Retina (tissue), 1 donor: ENCODE data around the gene QSER1.
"Not testable (repeated sequence)": the region's sequence is repeated elsewhere in the genome, so short reads cannot be mapped to it uniquely, and the experiment has no call there.

ENCODE experiments used
- DNase-seq: peaks from one replicate; pipeline ENCODE4 v3.0.0-alpha.2; 2016

The QSER1 gene

GRCh38 chr11:32937283-32937682 lies 44.7 kb downstream of the QSER1 start:
- not testable (repeated sequence) for DNase-seq

GRCh38 chr11:32939046-32939445 lies 46.4 kb downstream of the QSER1 start:
- DNase-seq: no peak

GRCh38 chr11:32939866-32940265 lies 47.3 kb downstream of the QSER1 start:
- no peak for DNase-seq

GRCh38 chr11:32940865-32941264 lies 48.3 kb downstream of the QSER1 start:
- DNase-seq: no peak

GRCh38 chr11:32947978-32948377 lies 55.4 kb downstream of the QSER1 start:
- DNase-seq: no peak

- DNase-seq: no peak
Observed at GRCh38 chr11:32949739-32950138, 57.1 kb downstream of the QSER1 start.

- DNase-seq: no peak
Observed at GRCh38 chr11:32952421-32952820, 59.8 kb downstream of the QSER1 start.

- DNase-seq: no peak
Observed at GRCh38 chr11:32953700-32954099, 61.1 kb downstream of the QSER1 start.

- peak; percentile 21 for DNase-seq
Observed at GRCh38 chr11:32960553-32961164, 68.0 kb downstream of the QSER1 start.

GRCh38 chr11:32962016-32962415 lies 69.4 kb downstream of the QSER1 start:
- DNase-seq: no peak

- DNase-seq: no peak
Observed at GRCh38 chr11:32963721-32964120, 71.1 kb downstream of the QSER1 start.

GRCh38 chr11:32968541-32968940 lies 75.9 kb downstream of the QSER1 start:
- no peak for DNase-seq

GRCh38 chr11:32972233-32972632 lies 79.6 kb downstream of the QSER1 start:
- DNase-seq: not testable (repeated sequence)

- no peak for DNase-seq
Observed at GRCh38 chr11:32972781-32973180, 80.2 kb downstream of the QSER1 start.

GRCh38 chr11:32982626-32983025 lies 90.0 kb downstream of the QSER1 start:
- no peak for DNase-seq

GRCh38 chr11:32983506-32983905 lies 90.9 kb downstream of the QSER1 start:
- DNase-seq: no peak

GRCh38 chr11:32985600-32985999 lies 93.0 kb downstream of the QSER1 start:
- no peak for DNase-seq

GRCh38 chr11:32987851-32988250 lies 95.2 kb downstream of the QSER1 start:
- no peak for DNase-seq

- DNase-seq: no peak
Observed at GRCh38 chr11:32990481-32990880, 97.9 kb downstream of the QSER1 start.

- no peak for DNase-seq
Observed at GRCh38 chr11:32991427-32991826, 98.8 kb downstream of the QSER1 start.

GRCh38 chr11:32991898-32992297 lies 99.3 kb downstream of the QSER1 start:
- no peak for DNase-seq

GRCh38 chr11:33000181-33000580 lies 107.6 kb downstream of the QSER1 start:
- DNase-seq: no peak

GRCh38 chr11:33001281-33001680 lies 108.7 kb downstream of the QSER1 start:
- no peak for DNase-seq

- no peak for DNase-seq
Observed at GRCh38 chr11:33001751-33002542, 109.3 kb downstream of the QSER1 start.

- DNase-seq: no peak
Observed at GRCh38 chr11:33005175-33005574, 112.6 kb downstream of the QSER1 start.
